HepG2 (cell line): ENCODE results near the gene ABHD15. TPM values are rescaled to one million over a fixed set of nuclear protein-coding genes. Genes with fewer than 3 reads are reported as not detected.

Source experiments
- ATM ChIP-seq: fragments of 450-650 bp; IDR thresholded peaks from 2 replicates; pipeline ENCODE4 v1.7.1; 2017; ENCODE audit warnings: mild to moderate bottlenecking, borderline replicate concordance
- JUN ChIP-seq: sonication (generic); formaldehyde crosslinking; IDR thresholded peaks from 2 replicates; pipeline ENCODE4 v1.4.0; 2020; ENCODE audit warnings: mild to moderate bottlenecking, missing genetic modification reagents
- MATR3 ChIP-seq: sonication (generic); formaldehyde crosslinking; IDR thresholded peaks from 2 replicates; pipeline ENCODE4 v1.4.0; 2020; ENCODE audit warnings: missing genetic modification reagents
- NFE2 ChIP-seq: sonication (generic); formaldehyde crosslinking; IDR thresholded peaks from 2 replicates; pipeline ENCODE4 v1.4.0; 2020; ENCODE audit warnings: missing genetic modification reagents
- NKX3-1 ChIP-seq: sonication (generic); formaldehyde crosslinking; IDR thresholded peaks from 2 replicates; pipeline ENCODE4 v1.5.0; 2020; ENCODE audit warnings: missing genetic modification reagents
- PHF21A ChIP-seq: sonication (generic); formaldehyde crosslinking; IDR thresholded peaks from 2 replicates; pipeline ENCODE4 v1.5.0; 2020; ENCODE audit warnings: mild to moderate bottlenecking, missing genetic modification reagents
- RFX3 ChIP-seq: IDR thresholded peaks from 2 replicates; pipeline ENCODE4 v1.6.1; 2016; ENCODE audit warnings: missing biosample characterization, missing genetic modification reagents
- SALL2 ChIP-seq: sonication (generic); formaldehyde crosslinking; IDR thresholded peaks from 2 replicates; pipeline ENCODE4 v1.8.1; 2023; ENCODE audit warnings: mild to moderate bottlenecking, missing genetic modification reagents, inconsistent platforms
- SAP130 ChIP-seq: IDR thresholded peaks from 2 replicates; pipeline ENCODE4 v1.6.1; 2016; ENCODE audit warnings: low read depth
- SNAPC2 ChIP-seq: sonication (generic); formaldehyde crosslinking; IDR thresholded peaks from 2 replicates; pipeline ENCODE4 v1.8.1; 2022; ENCODE audit warnings: mild to moderate bottlenecking, missing genetic modification reagents
- U2AF2 ChIP-seq: fragments of 200-400 bp; formaldehyde crosslinking; IDR thresholded peaks from 2 replicates; pipeline ENCODE4 v1.6.1; 2017; ENCODE audit warnings: low read depth, mild to moderate bottlenecking, low read length
- ZFP90 ChIP-seq: sonication (generic); formaldehyde crosslinking; IDR thresholded peaks from 2 replicates; pipeline ENCODE4 v1.8.0; 2022; ENCODE audit warnings: missing genetic modification reagents, mild to moderate bottlenecking, inconsistent platforms, borderline replicate concordance
- ZNF20 ChIP-seq: sonication (generic); formaldehyde crosslinking; IDR thresholded peaks from 2 replicates; pipeline ENCODE4 v1.4.0; 2020; ENCODE audit warnings: mild to moderate bottlenecking, moderate library complexity, missing genetic modification reagents
- ZNF563 ChIP-seq: sonication (generic); formaldehyde crosslinking; IDR thresholded peaks from 2 replicates; pipeline ENCODE4 v1.8.0; 2022; ENCODE audit warnings: mild to moderate bottlenecking, moderate library complexity, missing genetic modification reagents
- ZNF878 ChIP-seq: sonication (generic); formaldehyde crosslinking; IDR thresholded peaks from 2 replicates; pipeline ENCODE4 v1.8.1; 2023; ENCODE audit warnings: mild to moderate bottlenecking, missing genetic modification reagents, moderate library complexity
- ZSCAN30 ChIP-seq: sonication (generic); formaldehyde crosslinking; IDR thresholded peaks from 2 replicates; pipeline ENCODE4 v1.5.0; 2020; ENCODE audit warnings: mild to moderate bottlenecking, missing genetic modification reagents
- polyA plus RNA-seq, 8 experiments: library from polyadenylated mRNA; depleted of rRNA in 3 of 8; stranded (reverse) in 7 of 8; unstranded in 1 of 8; fragments of >200 nt; fragmentation: Illumina TruSeq in 4 of 8; extraction: Trizol in 4 of 8; gene quantifications; 2 replicates each; pipeline versions ENCODE4 v1.2.1 to v1.2.3, GENCODE V29; 2011 to 2016; ENCODE audit warnings: low read depth in 4 of 8, missing spikeins in 1 of 8, mixed read lengths in 1 of 8; ENCODE audit not compliant: insufficient read depth in 1 of 8
- total RNA-seq, 5 experiments: library from RNA; depleted of rRNA; stranded (reverse); fragments of >200 nt; fragmentation: Illumina TruSeq; extraction: Trizol; gene quantifications; 2 replicates each; pipeline ENCODE4 v1.2.3, GENCODE V29; 2016; ENCODE audit warnings: low read depth in 1 of 5
- TF ChIP-seq, protein P1 (sequence below): sonication (generic); formaldehyde crosslinking; IDR thresholded peaks from 2 replicates; pipeline ENCODE4 v1.5.1; 2020; ENCODE audit warnings: missing genetic modification reagents, mild to moderate bottlenecking, borderline replicate concordance
- TF ChIP-seq, protein P2 (sequence below): sonication (generic); formaldehyde crosslinking; IDR thresholded peaks from 2 replicates; pipeline ENCODE4 v1.4.0; 2020; ENCODE audit warnings: missing genetic modification reagents
- TF ChIP-seq, protein P3 (sequence below): sonication (generic); formaldehyde crosslinking; conservative IDR thresholded peaks from 2 replicates; pipeline ENCODE4 v1.5.0; 2020; ENCODE audit warnings: missing genetic modification reagents
- TF ChIP-seq, protein P4 (sequence below): IDR thresholded peaks from 2 replicates; pipeline ENCODE4 v1.6.1; 2012; ENCODE audit warnings: low read length, improper control_type of control experiment
- TF ChIP-seq, protein P5 (sequence below): sonication (generic); formaldehyde crosslinking; IDR thresholded peaks from 2 replicates; pipeline ENCODE4 v1.9.0; 2021; ENCODE audit warnings: missing genetic modification reagents, mild to moderate bottlenecking, borderline replicate concordance

Gene ABHD15
- total and polyA plus RNA-seq, 2 of the 13 experiments (the other 11 are each of a cell fraction or from before 2014, with no cell fraction given), result 2.4 to 7.7 TPM

DNA sequence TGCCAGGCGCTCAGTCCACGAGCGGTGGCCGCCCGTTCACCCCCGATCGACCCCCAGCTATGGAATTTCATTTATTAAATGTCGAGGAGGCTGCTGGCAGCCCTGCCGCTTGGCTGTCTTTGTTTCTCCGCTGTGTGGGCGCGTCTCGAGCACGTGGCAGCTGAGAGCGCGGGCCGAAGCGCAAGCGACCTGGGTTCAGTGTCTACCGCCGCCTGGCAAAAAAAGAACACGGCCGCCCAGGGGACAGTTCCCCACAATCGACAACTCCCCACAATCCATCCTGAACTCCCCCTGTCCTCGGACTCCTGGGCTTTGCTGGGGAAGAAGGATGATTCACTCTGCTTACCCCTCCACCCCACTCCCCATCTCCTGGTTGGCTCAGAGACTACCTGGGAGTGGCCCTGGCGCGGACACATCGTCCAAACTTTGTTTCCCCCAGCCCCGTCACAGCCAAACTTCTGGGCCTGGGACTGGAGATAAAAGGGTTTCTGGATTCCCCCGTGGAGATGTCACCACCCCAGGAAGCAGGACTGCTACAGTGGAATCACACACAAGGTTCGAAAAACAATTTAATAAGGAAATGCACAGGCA, 24.4 kb upstream of the ABHD15 start (continued):
- TF ChIP-seq, protein P1, sequence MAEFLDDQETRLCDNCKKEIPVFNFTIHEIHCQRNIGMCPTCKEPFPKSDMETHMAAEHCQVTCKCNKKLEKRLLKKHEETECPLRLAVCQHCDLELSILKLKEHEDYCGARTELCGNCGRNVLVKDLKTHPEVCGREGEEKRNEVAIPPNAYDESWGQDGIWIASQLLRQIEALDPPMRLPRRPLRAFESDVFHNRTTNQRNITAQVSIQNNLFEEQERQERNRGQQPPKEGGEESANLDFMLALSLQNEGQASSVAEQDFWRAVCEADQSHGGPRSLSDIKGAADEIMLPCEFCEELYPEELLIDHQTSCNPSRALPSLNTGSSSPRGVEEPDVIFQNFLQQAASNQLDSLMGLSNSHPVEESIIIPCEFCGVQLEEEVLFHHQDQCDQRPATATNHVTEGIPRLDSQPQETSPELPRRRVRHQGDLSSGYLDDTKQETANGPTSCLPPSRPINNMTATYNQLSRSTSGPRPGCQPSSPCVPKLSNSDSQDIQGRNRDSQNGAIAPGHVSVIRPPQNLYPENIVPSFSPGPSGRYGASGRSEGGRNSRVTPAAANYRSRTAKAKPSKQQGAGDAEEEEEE (CRISPR knock-in tag), result no peak
- TF ChIP-seq RFX3 (CRISPR knock-in tag) (no peak), ATM (no peak), MATR3 (CRISPR knock-in tag) (no peak), ZNF20 (0 out of 2 replicates have a peak, but pooled peaks have one; percentile 46), NKX3-1 (no peak), PHF21A (no peak; the same call in 1 of the 2 replicates), NFE2 (no peak), U2AF2 (no peak), SALL2 (CRISPR knock-in tag) (no peak), SAP130 (CRISPR knock-in tag) (peak; percentile 54; the same call in 1 of the 2 replicates), ZSCAN30 (CRISPR knock-in tag) (no peak), ZFP90 (no peak), ZNF878 (no peak; the same call in 1 of the 2 replicates), ZNF563 (0 out of 2 replicates have a peak, but pooled peaks have one; percentile 30), JUN (CRISPR knock-in tag) (no peak), SNAPC2 (CRISPR knock-in tag) (no peak; the same call in 1 of the 2 replicates)
- TF ChIP-seq, protein P2, sequence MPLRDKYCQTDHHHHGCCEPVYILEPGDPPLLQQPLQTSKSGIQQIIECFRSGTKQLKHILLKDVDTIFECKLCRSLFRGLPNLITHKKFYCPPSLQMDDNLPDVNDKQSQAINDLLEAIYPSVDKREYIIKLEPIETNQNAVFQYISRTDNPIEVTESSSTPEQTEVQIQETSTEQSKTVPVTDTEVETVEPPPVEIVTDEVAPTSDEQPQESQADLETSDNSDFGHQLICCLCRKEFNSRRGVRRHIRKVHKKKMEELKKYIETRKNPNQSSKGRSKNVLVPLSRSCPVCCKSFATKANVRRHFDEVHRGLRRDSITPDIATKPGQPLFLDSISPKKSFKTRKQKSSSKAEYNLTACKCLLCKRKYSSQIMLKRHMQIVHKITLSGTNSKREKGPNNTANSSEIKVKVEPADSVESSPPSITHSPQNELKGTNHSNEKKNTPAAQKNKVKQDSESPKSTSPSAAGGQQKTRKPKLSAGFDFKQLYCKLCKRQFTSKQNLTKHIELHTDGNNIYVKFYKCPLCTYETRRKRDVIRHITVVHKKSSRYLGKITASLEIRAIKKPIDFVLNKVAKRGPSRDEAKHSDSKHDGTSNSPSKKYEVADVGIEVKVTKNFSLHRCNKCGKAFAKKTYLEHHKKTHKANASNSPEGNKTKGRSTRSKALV (CRISPR knock-in tag), result no peak
- TF ChIP-seq, protein P3, sequence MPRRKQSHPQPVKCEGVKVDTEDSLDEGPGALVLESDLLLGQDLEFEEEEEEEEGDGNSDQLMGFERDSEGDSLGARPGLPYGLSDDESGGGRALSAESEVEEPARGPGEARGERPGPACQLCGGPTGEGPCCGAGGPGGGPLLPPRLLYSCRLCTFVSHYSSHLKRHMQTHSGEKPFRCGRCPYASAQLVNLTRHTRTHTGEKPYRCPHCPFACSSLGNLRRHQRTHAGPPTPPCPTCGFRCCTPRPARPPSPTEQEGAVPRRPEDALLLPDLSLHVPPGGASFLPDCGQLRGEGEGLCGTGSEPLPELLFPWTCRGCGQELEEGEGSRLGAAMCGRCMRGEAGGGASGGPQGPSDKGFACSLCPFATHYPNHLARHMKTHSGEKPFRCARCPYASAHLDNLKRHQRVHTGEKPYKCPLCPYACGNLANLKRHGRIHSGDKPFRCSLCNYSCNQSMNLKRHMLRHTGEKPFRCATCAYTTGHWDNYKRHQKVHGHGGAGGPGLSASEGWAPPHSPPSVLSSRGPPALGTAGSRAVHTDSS, result no peak
- TF ChIP-seq, protein P4, sequence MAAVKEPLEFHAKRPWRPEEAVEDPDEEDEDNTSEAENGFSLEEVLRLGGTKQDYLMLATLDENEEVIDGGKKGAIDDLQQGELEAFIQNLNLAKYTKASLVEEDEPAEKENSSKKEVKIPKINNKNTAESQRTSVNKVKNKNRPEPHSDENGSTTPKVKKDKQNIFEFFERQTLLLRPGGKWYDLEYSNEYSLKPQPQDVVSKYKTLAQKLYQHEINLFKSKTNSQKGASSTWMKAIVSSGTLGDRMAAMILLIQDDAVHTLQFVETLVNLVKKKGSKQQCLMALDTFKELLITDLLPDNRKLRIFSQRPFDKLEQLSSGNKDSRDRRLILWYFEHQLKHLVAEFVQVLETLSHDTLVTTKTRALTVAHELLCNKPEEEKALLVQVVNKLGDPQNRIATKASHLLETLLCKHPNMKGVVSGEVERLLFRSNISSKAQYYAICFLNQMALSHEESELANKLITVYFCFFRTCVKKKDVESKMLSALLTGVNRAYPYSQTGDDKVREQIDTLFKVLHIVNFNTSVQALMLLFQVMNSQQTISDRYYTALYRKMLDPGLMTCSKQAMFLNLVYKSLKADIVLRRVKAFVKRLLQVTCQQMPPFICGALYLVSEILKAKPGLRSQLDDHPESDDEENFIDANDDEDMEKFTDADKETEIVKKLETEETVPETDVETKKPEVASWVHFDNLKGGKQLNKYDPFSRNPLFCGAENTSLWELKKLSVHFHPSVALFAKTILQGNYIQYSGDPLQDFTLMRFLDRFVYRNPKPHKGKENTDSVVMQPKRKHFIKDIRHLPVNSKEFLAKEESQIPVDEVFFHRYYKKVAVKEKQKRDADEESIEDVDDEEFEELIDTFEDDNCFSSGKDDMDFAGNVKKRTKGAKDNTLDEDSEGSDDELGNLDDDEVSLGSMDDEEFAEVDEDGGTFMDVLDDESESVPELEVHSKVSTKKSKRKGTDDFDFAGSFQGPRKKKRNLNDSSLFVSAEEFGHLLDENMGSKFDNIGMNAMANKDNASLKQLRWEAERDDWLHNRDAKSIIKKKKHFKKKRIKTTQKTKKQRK, result no peak
- TF ChIP-seq, protein P5, sequence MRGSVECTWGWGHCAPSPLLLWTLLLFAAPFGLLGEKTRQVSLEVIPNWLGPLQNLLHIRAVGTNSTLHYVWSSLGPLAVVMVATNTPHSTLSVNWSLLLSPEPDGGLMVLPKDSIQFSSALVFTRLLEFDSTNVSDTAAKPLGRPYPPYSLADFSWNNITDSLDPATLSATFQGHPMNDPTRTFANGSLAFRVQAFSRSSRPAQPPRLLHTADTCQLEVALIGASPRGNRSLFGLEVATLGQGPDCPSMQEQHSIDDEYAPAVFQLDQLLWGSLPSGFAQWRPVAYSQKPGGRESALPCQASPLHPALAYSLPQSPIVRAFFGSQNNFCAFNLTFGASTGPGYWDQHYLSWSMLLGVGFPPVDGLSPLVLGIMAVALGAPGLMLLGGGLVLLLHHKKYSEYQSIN, result no peak
